ENCODE measurements around the gene ANKRD17. TPM values are rescaled to one million over a fixed set of nuclear protein-coding genes. Genes with fewer than 3 reads are reported as not detected.

Gene ANKRD17
- total and polyA plus RNA-seq, 9 of the 15 experiments (the other 6 are each of a cell fraction or from before 2014, with no cell fraction given), result 25.5 to 86.9 (median 52.2) TPM

- no peak for TF ChIP-seq ATF6 (CRISPR knock-in tag; IDR thresholded peaks at IDR 0.05)
- peak; percentile 76 for TF ChIP-seq GTF2B (IDR thresholded peaks at IDR 0.05; ENCODE audit: extremely low read depth, insufficient read length)
- no peak for TF ChIP-seq ELF2 (CRISPR knock-in tag; IDR thresholded peaks at IDR 0.05)
- no peak for TF ChIP-seq IRF2 (CRISPR knock-in tag; IDR thresholded peaks at IDR 0.05)
- TF ChIP-seq MAFF (IDR thresholded peaks at IDR 0.05; ENCODE audit: low read length), result peak; percentile 50
- TF ChIP-seq, protein P1, sequence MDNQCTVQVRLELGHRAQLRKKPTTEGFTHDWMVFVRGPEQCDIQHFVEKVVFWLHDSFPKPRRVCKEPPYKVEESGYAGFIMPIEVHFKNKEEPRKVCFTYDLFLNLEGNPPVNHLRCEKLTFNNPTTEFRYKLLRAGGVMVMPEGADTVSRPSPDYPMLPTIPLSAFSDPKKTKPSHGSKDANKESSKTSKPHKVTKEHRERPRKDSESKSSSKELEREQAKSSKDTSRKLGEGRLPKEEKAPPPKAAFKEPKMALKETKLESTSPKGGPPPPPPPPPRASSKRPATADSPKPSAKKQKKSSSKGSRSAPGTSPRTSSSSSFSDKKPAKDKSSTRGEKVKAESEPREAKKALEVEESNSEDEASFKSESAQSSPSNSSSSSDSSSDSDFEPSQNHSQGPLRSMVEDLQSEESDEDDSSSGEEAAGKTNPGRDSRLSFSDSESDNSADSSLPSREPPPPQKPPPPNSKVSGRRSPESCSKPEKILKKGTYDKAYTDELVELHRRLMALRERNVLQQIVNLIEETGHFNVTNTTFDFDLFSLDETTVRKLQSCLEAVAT (IDR thresholded peaks at IDR 0.05), result peak; percentile 72 to 85; a peak in 3 of 4 replicates
- TF ChIP-seq GTF2A2 (tag; IDR thresholded peaks at IDR 0.05), result no peak
- TF ChIP-seq ETS2 (tag; IDR thresholded peaks at IDR 0.05; ENCODE audit: borderline replicate concordance, poor library complexity, severe bottlenecking), result no peak
- TF ChIP-seq ESRRA (IDR thresholded peaks at IDR 0.05; ENCODE audit: borderline replicate concordance, low read depth), result no peak
- TF ChIP-seq ZBTB1 (CRISPR knock-in tag; IDR thresholded peaks at IDR 0.05; ENCODE audit: borderline replicate concordance, low read depth), result no peak
- TF ChIP-seq HNRNPH1 (optimal IDR thresholded peaks at IDR 0.05; ENCODE audit: low read depth, low read length), result no peak
- TF ChIP-seq ZFP36 (IDR thresholded peaks at IDR 0.05; ENCODE audit: low read depth, low read length, partially characterized antibody), result no peak
- no peak for TF ChIP-seq RUNX1 (IDR thresholded peaks at IDR 0.05; ENCODE audit: low read depth)
- TF ChIP-seq ZNF764 (CRISPR knock-in tag; IDR thresholded peaks at IDR 0.05; ENCODE audit: low read depth), result no peak
- no peak for TF ChIP-seq ZNF143 (CRISPR knock-in tag; IDR thresholded peaks at IDR 0.05)
- no peak for TF ChIP-seq SOX6 (IDR thresholded peaks at IDR 0.05)
- TF ChIP-seq XRCC4 (IDR thresholded peaks at IDR 0.05; ENCODE audit: extremely low read depth, insufficient read depth, insufficient read length), result no peak
- no peak for TF ChIP-seq SREBF1 (IDR thresholded peaks at IDR 0.05; ENCODE audit: borderline replicate concordance, low read depth, low read length)
- TF ChIP-seq ZNF124 (CRISPR knock-in tag; IDR thresholded peaks at IDR 0.05), result no peak
Measured at GRCh38 chr4:73222466-73223257, 35.9 kb downstream of the ANKRD17 start (continued).
